ENCODE measurements around the gene PIP5K1B. TPM values are rescaled to one million over a fixed set of nuclear protein-coding genes. Genes with fewer than 3 reads are reported as not detected.
A peak's percentile ranks its signal among the peaks of the same experiment; 100 is the strongest.

Gene PIP5K1B
- total RNA-seq, 1 donor from 2014 or later: not detected

GRCh38 chr9:68817079-68817875, 112.2 kb downstream of the PIP5K1B start:
- DNase-seq: no peak

DNA sequence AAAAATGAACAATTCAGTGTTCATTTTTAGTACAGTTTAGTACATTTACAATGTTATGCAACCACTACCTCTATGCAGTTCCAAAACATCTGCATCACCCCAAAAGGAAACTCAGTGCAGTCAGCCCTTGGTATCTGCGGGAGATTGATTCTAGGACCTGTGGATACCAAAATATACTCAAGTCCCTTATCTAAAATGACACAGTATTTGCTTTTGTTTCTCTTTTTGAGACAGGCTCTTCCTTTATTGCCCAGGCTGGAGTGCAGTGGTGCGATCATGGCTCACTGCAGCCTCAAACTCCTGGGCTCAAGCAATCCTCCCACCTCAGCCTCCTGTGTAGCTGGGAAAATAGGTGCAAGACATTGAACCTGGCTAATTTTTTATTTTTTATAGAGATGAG, 114.0 kb downstream of the PIP5K1B start:
- DNase-seq: no peak

DNA sequence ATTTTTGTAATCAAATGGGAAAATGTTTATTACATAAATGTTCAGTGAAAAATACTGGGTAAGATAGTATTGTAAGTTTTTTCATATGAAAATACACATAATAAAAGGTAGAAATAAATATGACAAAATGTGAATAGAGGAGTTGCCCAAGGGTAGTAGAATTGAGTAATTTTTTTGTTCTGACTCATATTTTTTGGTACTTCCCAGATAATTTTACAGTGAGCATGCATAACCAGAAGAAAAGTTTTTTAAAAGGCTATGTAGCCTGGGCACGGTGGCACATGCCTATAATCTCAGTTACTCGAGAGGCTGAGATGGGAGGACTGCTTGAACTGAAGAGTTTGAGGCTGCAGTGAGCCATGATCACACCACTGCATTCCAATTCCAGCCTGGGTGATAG, 116.9 kb downstream of the PIP5K1B start:
- no peak for DNase-seq

DNA sequence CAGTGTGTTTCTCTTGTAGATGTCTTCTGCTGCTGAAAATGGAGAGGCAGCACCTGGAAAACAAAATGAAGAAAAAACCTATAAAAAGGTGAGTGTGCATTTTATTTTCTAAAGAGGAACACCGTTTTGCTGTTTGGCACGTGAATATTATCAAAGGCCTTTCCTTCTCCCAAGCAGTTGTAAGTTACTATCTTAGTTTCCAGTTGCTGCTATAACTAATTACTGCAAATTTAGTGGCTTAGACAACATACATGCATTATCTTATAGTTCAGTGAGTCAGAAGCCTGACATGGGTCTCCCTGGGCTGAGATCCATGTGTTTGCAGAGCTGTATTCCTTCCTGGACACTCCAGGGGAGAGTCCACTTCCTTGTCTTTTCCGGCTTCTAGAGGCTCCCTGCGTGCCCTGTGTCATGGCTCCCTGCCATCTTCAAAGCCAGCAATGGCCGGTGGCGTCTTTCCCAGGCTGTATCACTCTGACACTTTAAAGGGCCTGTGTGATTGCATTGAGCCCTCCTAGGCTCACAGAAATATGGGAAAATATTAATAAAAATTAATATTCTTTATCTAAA, 117.6 kb downstream of the PIP5K1B start:
- DNase-seq: no peak

DNA sequence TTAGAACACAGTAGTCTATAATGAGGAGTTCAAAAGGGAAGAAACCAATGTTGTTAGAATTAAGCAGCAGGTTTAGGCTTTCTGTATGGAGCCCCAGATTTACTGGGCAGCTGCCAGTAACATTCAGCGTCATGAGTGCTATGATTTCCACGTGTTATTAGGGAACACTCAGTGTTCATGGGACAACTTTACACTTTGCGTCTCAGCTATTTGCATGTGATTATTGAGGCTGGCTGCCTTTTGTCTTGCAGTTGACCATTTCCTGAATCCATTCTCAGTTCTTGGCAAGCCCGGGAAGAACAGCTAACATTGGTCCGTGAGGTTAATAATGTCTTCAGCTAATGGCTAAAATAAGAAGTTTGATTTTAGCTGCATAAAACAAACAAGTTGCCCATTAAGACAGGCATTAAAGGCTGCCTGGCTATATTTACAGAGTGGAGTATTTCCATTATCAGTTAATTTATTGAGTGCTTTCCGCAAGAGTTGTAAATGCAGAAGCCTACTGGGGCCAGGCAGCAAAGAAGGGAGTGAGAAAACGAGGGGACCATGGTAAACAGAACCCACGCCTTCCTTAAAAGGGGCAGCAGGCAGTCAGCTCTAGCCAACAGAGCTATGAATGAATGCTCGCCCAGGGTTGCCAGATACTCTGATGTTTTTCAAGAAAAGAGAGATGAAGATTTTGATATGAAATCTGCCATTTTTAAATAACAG, 120.9 kb downstream of the PIP5K1B start:
- no peak for DNase-seq

GRCh38 chr9:68827837-68828744, 123.1 kb downstream of the PIP5K1B start:
- no peak for DNase-seq

GRCh38 chr9:68832101-68832500, 127.1 kb downstream of the PIP5K1B start:
- DNase-seq: no peak

- no peak for DNase-seq
These were observed 128.0 kb downstream of the PIP5K1B start for GRCh38 chr9:68832861-68833518.

DNA sequence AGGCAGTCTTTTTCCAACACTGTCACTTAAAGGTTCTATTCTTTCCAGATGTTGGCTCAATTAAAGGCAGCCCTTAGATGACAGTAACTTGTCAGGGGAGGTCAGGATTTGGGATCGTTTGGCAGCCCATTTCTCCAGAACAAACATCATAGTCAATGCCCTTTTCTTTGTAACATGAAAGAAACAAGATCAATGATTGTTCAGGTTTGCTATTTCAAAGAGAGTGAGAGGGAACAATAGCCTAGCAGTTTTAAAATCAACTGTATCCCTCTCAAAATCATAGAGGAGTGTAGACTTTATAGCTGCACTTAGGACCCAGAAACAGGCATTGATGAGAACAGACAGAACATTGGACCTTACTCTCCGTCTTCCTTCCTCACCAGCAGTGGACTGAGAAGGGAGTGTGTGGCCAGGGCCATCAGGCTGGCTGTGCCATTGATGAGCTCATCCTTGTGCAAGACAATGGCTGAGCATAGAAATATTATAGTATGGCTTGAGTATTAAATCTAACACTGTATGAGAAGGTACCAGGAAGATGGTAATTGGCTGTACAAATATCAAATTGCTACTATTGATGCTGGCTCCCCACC, 130.0 kb downstream of the PIP5K1B start:
- DNase-seq: no peak

DNA sequence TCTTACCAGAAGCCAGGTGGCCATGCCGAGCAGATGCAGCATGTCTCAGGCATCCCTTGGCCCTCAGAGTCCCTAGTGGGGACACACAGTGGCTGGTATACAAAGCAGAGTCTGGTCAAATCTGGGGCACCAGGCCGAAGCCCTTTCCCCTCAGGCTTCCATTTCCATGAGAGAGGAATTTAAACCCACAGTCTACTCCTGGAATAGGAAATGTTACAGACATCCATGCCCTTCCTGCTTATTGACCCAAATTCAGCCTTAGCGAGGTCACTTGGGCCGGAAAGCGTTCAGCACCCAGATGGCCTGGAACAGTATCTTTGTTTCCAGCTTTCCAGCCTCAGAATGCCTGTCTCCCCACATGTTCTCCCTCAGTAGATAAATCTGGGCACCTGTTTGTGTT, 131.7 kb downstream of the PIP5K1B start:
- no peak for DNase-seq

GRCh38 chr9:68838245-68838644, 133.2 kb downstream of the PIP5K1B start:
- DNase-seq: no peak

DNA sequence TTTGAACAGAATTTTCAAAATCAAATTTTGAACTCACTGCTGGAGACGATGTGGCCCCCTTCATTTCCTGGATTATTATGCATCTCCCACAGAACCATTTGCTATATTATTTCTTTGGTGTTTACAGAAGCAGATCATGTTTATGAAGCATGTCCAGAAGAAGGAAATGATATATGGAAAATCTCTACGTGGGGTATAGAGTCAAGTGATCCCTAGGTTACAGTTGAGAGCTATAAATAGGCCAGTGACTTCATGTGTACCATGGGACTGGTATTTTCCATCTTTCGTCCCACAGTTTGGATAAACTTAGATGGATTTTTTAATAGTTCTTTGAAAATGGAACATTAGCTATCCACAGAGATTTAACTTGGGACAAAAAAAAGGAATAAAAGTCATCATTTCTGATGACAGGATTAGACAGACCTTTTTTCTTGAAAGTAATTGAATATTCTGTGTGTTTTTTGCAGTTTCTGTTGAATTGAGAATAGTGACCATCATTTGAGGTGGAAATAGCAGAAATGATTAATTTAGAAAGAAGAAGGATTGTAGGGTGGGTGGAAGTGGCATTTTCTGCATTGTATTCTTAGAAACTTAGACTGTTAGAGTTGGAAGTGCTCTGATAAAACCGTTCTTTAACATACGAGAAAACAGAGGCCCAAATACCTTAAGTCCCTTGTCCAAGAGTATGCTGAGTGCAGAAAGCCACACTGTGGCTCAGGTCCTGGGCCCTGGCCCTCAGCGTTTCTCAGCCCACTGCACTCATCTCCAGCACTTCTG, 136.4 kb downstream of the PIP5K1B start:
- no peak for DNase-seq

DNA sequence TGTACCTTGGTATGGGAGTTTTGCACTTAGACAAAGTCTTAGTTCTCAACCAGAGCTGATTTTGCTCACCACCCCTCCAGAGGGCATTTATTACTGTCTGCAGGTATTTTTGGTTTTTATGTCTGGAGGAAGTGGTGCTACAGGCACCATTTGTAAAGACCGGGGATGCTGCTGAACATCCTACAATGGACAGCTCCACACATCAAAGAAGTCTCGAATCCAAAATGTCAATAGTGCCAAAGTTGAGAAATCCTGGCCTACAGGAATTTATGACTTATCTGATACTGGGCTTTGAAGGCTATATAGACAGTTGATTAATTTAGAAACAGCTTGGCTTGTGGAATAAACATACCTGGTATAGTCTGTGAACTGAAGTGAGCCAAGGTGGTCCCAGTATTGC, 137.5 kb downstream of the PIP5K1B start:
- no peak for DNase-seq

DNA sequence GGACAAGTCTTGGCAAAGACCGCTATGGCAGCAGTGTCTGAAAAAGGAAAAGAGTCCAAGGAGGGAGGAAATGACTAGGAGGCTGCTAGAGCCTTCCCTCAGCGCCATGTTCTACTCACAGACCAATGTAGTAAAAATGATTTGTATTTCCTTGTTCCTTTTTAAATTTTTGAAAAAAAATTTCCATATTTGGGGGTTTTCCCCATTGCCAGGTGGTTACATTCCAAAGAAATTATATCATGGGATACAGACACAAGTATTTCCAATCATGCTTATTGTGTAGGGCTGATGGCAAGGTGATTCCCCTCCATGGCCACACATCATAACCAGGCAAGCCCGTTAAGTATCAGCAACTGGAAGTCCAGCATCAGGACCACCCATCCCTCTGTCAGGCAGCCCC, 138.2 kb downstream of the PIP5K1B start:
- DNase-seq: no peak

DNA sequence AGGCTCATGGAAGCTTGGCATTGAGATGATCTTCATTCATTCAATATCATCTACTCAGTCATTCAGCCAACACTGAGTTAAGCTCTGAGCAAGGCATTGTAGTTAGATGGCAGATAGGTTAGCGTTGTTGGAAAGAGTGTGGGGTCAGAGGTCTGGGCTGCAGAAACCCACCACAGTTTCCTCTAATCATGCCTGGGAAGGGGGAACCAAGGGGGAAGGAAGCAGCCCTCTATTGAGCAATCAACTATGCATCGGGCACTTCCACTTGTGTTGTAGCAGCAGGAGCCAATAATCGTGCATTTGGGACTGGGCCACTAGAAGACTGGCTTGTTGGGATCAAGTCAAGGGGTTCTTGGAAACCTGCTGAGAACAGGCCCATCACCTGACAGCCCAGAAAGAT, 139.1 kb downstream of the PIP5K1B start:
- DNase-seq: no peak

DNA sequence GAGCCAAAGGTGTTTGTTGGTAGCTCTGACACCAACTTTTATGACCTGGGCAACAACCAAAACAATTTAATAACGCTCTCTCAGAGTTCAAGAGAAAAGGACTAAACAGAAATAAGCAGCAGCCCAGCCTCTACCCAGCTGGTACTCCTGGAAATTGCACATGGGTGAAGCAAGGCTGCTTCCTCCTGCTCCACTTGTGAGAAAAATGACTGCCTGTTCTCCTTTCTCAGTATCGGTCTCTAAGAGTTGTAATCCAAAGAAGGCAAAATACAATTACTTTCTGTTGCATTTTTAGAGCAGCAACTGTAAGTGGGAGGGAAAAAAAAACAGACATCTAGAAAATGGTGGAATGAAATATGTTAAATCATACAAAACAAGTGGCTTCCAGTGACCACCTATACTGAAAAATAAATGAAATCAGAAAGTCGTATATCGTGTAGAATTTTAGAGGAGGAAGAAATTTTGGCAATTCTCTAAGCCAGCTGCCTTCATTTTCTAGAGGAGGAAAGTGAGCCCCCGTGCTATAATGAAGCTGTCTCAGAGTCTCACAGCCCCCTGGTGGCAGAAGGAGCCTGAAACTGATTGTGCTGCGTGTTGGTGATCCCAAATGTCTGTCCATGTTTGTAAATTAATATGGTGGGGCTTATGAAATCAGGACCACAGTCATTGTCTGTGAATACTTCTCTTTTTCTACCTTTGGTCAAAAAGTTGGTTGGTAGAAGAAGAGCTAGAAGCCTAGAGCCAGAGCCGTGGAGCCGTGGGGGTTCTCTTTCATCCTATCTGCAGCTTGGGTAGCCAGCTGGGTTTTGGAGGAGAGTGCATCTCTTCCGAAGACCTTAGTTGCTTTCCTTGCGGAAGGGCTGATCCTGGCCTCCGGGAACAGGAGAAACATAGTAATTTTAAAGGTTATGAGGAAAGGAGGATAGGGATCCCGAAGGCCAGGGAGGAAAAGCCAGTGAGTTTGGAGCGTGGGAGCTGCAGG, 139.9 kb downstream of the PIP5K1B start:
- DNase-seq: peak; percentile 55

DNA sequence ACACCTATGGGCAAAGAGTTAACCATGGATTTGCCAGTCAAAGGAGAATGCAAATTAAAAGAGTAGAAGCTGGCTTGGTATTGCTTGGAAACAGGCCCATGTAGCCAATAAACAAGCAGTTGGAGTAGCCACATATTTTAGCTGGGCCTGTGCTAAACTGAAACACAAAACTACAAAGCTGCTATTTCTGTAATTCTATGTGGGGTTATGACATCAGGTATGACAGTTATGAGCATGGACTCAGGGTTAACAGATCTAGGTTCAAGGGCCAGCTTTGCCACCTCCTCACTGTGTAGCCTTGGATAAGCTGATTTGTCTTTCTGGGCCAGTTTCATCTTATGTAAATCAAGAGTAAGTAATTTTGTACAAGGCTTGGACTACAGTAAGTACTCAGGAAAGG, 142.7 kb downstream of the PIP5K1B start:
- no peak for DNase-seq

- no peak for DNase-seq
These were observed 146.6 kb downstream of the PIP5K1B start for GRCh38 chr9:68851657-68852056.

GRCh38 chr9:68852941-68853340, 147.9 kb downstream of the PIP5K1B start:
- DNase-seq: no peak

GRCh38 chr9:68859347-68859746, 154.3 kb downstream of the PIP5K1B start:
- no peak for DNase-seq
